Keratinocyte (primary cell): ENCODE data around the gene ALDOA. TPM values are rescaled to one million over a fixed set of nuclear protein-coding genes. Genes with fewer than 3 reads are reported as not detected.
A peak's percentile ranks its signal among the peaks of the same experiment; 100 is the strongest.

Experiments
- DNase-seq: peaks from one replicate; pipeline ENCODE4 v3.0.0-alpha.2; 2011; ENCODE audit warnings: low read depth, missing footprints, low spot score
- FAIRE-seq: peaks from 2 replicates; lab custom pipeline; 2011; peaks lifted over from hg19 to GRCh38; lab: Jason Lieb, UNC
- H2AFZ ChIP-seq: 2 replicates; pipeline ENCODE4 v1.6.0; 2012; ENCODE audit warnings: low read length, control low read depth, inconsistent platforms; ENCODE audit not compliant: control insufficient read depth
- H3K27ac ChIP-seq: 2 replicates; pipeline ENCODE4 v1.5.1; 2011; ENCODE audit warnings: low read length; ENCODE audit not compliant: control insufficient read depth, insufficient read depth
- H3K27me3 ChIP-seq: 3 replicates; pipeline ENCODE4 v1.6.0; 2011; ENCODE audit warnings: low read length; ENCODE audit not compliant: control insufficient read depth, insufficient read depth; ENCODE audit errors: extremely low read depth
- H3K36me3 ChIP-seq, 2 experiments: 2 replicates in 1 of 2; 3 replicates in 1 of 2; pipeline ENCODE4 v1.5.1; 2011; ENCODE audit warnings: low read length in 2 of 2, mild to moderate bottlenecking in 1 of 2; ENCODE audit not compliant: control insufficient read depth in 2 of 2, insufficient read depth in 2 of 2; ENCODE audit errors: extremely low read depth in 1 of 2
- H3K4me1 ChIP-seq: 3 replicates; pipeline ENCODE4 v1.5.1; 2011; ENCODE audit warnings: low read length; ENCODE audit not compliant: control insufficient read depth, insufficient read depth; ENCODE audit errors: extremely low read depth
- H3K4me2 ChIP-seq: 3 replicates; pipeline ENCODE4 v1.6.0; 2011; ENCODE audit warnings: low read depth, low read length; ENCODE audit not compliant: control insufficient read depth, insufficient read depth; ENCODE audit errors: extremely low read depth
- H3K4me3 ChIP-seq, 3 experiments: fragments of 200-600 bp in 1 of 3; sonication (generic) in 1 of 3; 2 replicates in 2 of 3; 3 replicates in 1 of 3; pipeline ENCODE4 v1.5.1; 2011 to 2016; ENCODE audit warnings: low read length in 3 of 3, mild to moderate bottlenecking in 3 of 3, control low read depth in 2 of 3, inconsistent platforms in 1 of 3, low read depth in 1 of 3, mixed read lengths in 1 of 3, mixed run types in 1 of 3, moderate library complexity in 1 of 3; ENCODE audit not compliant: control insufficient read depth in 2 of 3, insufficient read depth in 2 of 3; ENCODE audit errors: extremely low read depth in 1 of 3
- H3K79me2 ChIP-seq: 2 replicates; pipeline ENCODE4 v1.6.0; 2012; ENCODE audit warnings: low read length; ENCODE audit not compliant: control insufficient read depth, insufficient read depth
- H3K9ac ChIP-seq: 3 replicates; pipeline ENCODE4 v1.6.0; 2011; ENCODE audit warnings: low read length; ENCODE audit not compliant: control insufficient read depth, insufficient read depth; ENCODE audit errors: extremely low read depth
- H3K9me1 ChIP-seq: 3 replicates; pipeline ENCODE4 v1.6.0; 2011; ENCODE audit warnings: low read length; ENCODE audit not compliant: control insufficient read depth, insufficient read depth; ENCODE audit errors: extremely low read depth
- H3K9me3 ChIP-seq: 2 replicates; pipeline ENCODE4 v1.5.1; 2012; ENCODE audit warnings: low read depth, low read length; ENCODE audit not compliant: control insufficient read depth
- H4K20me1 ChIP-seq: 3 replicates; pipeline ENCODE4 v1.6.0; 2011; ENCODE audit warnings: low read length; ENCODE audit not compliant: control insufficient read depth, insufficient read depth; ENCODE audit errors: extremely low read depth
- CTCF ChIP-seq, 3 experiments: IDR thresholded peaks in 1 of 3; conservative IDR thresholded peaks in 1 of 3; optimal IDR thresholded peaks in 1 of 3; 2 replicates in 2 of 3; 3 replicates in 1 of 3; pipeline versions ENCODE3 to v1.5.1; 2011; ENCODE audit warnings: low read length in 3 of 3, mild to moderate bottlenecking in 3 of 3, moderate library complexity in 2 of 3, control low read depth in 1 of 3, inconsistent platforms in 1 of 3; ENCODE audit not compliant: insufficient read depth in 2 of 3; ENCODE audit errors: extremely low read depth in 1 of 3
- EZH2 ChIP-seq: IDR thresholded peaks from one replicate; pipeline ENCODE4 v1.6.1; 2012; ENCODE audit warnings: inconsistent platforms, mild to moderate bottlenecking, low read length, moderate library complexity
- dilution Hi-C: fragments of 300-500 bp; cut with MboI; formaldehyde crosslinking; loops from one replicate; pipeline ENCODE4 v1.7.0; 2020; ENCODE audit warnings: low sequenced_read_pairs; ENCODE audit not compliant: extremely low pct_ligation_motif_present
- polyA minus RNA-seq, 3 experiments: library from RNA; depleted of rRNA, polyadenylated mRNA; stranded (reverse); fragments of >200 nt; gene quantifications; 1 replicate in 1 of 3; 2 replicates in 1 of 3; 3 replicates in 1 of 3; pipeline ENCODE4 v1.2.3, GENCODE V29; 2011
- polyA plus RNA-seq, 5 experiments: library from polyadenylated mRNA; depleted of rRNA in 3 of 5; stranded (reverse) in 3 of 5; stranded (forward) in 1 of 5; unstranded in 1 of 5; fragments of >200 nt; gene quantifications; 1 replicate in 1 of 5; 2 replicates in 3 of 5; 3 replicates in 1 of 5; pipeline versions ENCODE4 v1.2.1 to v1.2.3, GENCODE V29; 2011 to 2012; ENCODE audit warnings: missing spikeins in 2 of 5, low read depth in 1 of 5, low replicate concordance in 1 of 5

Gene ALDOA
- 740 to 1,250 TPM (median 800 TPM) in 3 replicates for polyA plus RNA-seq
- polyA plus RNA-seq (2011; ENCODE audit: low read depth), result 1,790 TPM
- polyA plus RNA-seq (2011; cell fraction: cytosol; rRNA removed), result 996 and 1,617 TPM in 2 replicates
- 581 and 686 TPM in 2 replicates for polyA plus RNA-seq (2011; cell fraction: nucleus; rRNA removed)
- polyA plus RNA-seq (2012; ENCODE audit: low replicate concordance), result 1,357 and 1,695 TPM in 2 replicates
- 1,099 to 2,593 TPM (median 1,237 TPM) in 3 replicates for polyA minus RNA-seq
- polyA minus RNA-seq (2011; cell fraction: cytosol; rRNA and poly(A)+ RNA removed), result 2,380 TPM
- 410 and 424 TPM in 2 replicates for polyA minus RNA-seq (2011; cell fraction: nucleus; rRNA and poly(A)+ RNA removed)

- DNase-seq, result peak; percentile 79
- H3K27me3 ChIP-seq, result no peaks in the 10 kb centered on the region
- peaks cover 51% of the 10 kb centered on the region for H3K79me2 ChIP-seq
- H3K4me1 ChIP-seq, result peaks cover 35% of the 10 kb centered on the region
- TF ChIP-seq EZH2 (no peak), CTCF (optimal IDR thresholded peaks at IDR 0.05 in 1 of 3, IDR thresholded peaks at IDR 0.05 in 1 of 3, conservative IDR thresholded peaks at IDR 0.05 in 1 of 3; ENCODE audit: extremely low read depth in 1 of 3, insufficient read depth in 2 of 3, low read length in 3 of 3) (no peak)
- peak within 1 kb of the TSS; percentile 87 to 98 (median 96) for H3K4me3 ChIP-seq
- dilution Hi-C loops, result no loop called here
- H2AFZ ChIP-seq, result peak within 1 kb of the TSS; percentile 69
- peak within 1 kb of the TSS; percentile 95 for H3K9ac ChIP-seq
- H3K9me1 ChIP-seq, result no peaks in the 10 kb centered on the region
- FAIRE-seq, result no peak
- peak within 1 kb of the TSS; percentile 97 for H3K4me2 ChIP-seq
- no peaks in the 10 kb centered on the region for H3K9me3 ChIP-seq
- H3K36me3 ChIP-seq, result peaks cover 33 to 37% of the 10 kb centered on the region in 2 experiments
- peak within 1 kb of the TSS; percentile 92 for H3K27ac ChIP-seq
- peaks cover 36% of the 10 kb centered on the region for H4K20me1 ChIP-seq
These were observed at the start of gene ALDOA for GRCh38 chr16:30065102-30065942. ALDOA (plus strand) TSS chr16:30065760; CDS start chr16:30066898, 1,138 bp downstream.

GRCh38 chr16:30016555-30017276 lies 48.8 kb upstream of the ALDOA start:
- Histone ChIP-seq H3K4me3 (no peak overlapping the region), H3K4me2 (no peak overlapping the region), H4K20me1 (no peaks in the 10 kb centered on the region), H3K9ac (no peak overlapping the region), H3K4me1 (peaks cover 4% of the 10 kb centered on the region), H3K36me3 (no peaks in the 10 kb centered on the region), H3K9me3 (no peaks in the 10 kb centered on the region), H3K79me2 (no peaks in the 10 kb centered on the region), H3K27ac (no peak overlapping the region), H2AFZ (no peak overlapping the region), H3K27me3 (peaks cover 8% of the 10 kb centered on the region), H3K9me1 (no peaks in the 10 kb centered on the region)
- DNase-seq, result no peak
- no peak for TF ChIP-seq CTCF (optimal IDR thresholded peaks at IDR 0.05 in 1 of 3, IDR thresholded peaks at IDR 0.05 in 1 of 3, conservative IDR thresholded peaks at IDR 0.05 in 1 of 3; ENCODE audit: extremely low read depth in 1 of 3, insufficient read depth in 2 of 3, low read length in 3 of 3)
- no peak for TF ChIP-seq EZH2
- dilution Hi-C loops, result no loop called here
- no peak for FAIRE-seq
